G401 (cell line): Measurements from ENCODE around the gene SRGAP3. TPM values are rescaled to one million over a fixed set of nuclear protein-coding genes. Genes with fewer than 3 reads are reported as not detected.
A peak's percentile ranks its signal among the peaks of the same experiment; 100 is the strongest.
"Not testable (repeated sequence)": the region's sequence is repeated elsewhere in the genome, so short reads cannot be mapped to it uniquely, and the experiment has no call there.

Experiments
- DNase-seq: peaks from one replicate; pipeline ENCODE4 v3.0.0-alpha.2; 2015; ENCODE audit warnings: low spot score
- in situ Hi-C: cut with HindIII; loops from 2 replicates; pipeline ENCODE4 v1.10.0; 2016; ENCODE audit warnings: low sequenced_read_pairs, mixed read lengths
- total RNA-seq: library from RNA; depleted of rRNA; stranded (reverse); fragments of >200 nt; shearing (Covaris generic); gene quantifications from 2 replicates; pipeline ENCODE4 v1.2.3, GENCODE V29; 2014; rRNA removed

Gene SRGAP3
- total RNA-seq: 0.18 and 0.37 TPM in 2 replicates

DNA sequence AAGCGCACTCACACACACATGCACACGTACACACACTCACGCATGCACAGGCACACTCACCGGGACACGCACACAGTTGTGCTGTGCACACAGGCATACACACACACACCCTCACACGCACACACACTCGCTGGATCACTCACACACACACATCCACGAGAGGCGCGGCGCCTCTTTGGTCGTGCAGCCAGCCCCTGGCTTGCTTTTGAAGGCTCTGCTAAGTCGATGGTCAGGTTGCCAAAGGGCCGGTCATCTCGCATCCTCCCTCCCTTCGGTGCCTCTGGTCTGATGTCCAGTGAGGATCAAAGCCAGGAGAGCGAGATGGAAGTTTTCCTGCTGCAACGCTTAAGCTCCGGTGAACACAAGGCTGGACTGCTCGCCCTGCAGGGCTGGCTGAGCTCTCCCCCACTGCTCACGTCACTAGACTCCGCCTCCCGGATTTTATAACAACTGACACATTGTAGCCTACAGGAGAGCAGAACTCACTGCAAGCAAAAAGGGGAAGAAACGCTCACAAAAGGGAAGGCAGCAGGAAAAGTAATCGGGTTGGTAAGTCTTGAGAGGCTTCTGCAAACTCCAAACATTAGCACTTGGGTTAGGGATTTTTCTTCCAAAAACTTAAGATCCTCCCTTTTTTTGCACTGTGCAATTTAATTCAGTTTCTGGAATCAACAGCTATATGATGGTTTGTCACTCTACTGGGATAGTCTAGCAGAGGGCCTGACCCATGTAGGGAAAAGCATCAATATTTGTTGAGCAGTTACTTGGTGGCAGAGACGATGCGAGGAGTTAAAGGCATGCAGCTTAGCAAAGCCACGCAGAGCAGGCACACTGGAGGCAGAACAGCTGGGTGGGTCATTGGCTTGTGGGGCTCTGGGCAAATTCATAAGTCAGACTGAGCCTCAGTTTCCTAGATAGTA, at the start of gene SRGAP3:
Gene SRGAP3, minus strand, starts transcription at position 374 of the 920 bp plus-strand sequence. CDS start 695 bp downstream, outside the sequence.
- in situ Hi-C loops: no loop called here
- peak; percentile 99 for DNase-seq

DNA sequence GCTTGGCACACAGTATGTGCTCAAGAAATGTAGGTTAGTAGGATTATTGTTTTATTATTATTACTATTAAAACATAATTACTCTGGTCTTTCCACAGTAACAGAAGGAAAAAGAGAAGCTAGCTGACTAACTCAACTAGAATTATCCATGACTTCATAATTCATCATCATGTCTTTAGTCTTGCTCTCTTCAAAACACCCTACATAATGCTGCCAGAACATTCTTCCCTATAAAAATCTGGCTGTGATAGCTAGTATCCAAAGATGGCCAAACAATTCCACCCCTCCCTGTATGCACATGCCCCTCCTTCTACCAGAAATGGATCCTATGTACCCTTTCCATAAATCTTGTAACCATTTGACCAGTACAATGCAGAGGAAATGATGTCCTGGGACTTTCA, 48.8 kb upstream of the SRGAP3 start:
- no peak for DNase-seq
- in situ Hi-C loops: no loop called here

DNA sequence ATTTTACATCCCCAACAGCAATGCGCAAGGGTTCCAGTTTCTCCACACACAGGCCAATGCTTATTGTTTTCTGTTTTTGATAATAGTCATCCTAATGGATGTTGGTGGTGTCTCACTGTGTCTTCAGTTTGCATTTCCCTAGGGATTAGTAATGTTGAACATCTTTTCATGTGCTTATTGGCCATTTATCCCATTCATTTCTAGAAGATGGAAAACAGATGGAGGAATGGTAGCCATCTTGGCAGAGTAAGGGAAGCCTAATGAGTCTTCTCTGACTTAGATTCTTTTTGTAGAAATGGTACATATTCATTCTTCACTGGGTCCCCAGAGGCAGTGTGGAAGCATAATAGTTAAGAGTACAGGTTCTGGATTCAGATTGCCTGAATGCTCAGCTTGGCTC, 46.8 kb upstream of the SRGAP3 start:
- in situ Hi-C loops: no loop called here
- no peak for DNase-seq

DNA sequence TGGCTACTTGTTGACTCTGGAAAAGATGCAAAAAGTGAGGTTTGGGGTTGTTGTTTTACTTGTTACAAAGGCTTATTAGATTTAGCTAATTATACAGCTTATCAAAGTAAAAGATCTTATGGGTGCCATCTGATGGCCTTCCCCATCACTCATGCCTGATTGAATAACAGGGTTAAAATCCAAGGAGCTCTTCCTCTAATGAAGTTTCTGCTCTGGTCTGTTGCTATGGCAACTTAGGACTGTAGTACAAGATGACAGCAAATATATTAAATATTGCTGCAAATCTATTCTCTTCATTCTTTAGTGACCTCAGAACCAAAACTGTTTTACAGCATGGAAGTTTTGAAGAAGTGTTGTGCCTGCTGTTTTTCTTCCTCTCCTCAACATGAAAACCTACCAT, 45.6 kb upstream of the SRGAP3 start:
- in situ Hi-C loops: no loop called here
- DNase-seq: no peak

DNA sequence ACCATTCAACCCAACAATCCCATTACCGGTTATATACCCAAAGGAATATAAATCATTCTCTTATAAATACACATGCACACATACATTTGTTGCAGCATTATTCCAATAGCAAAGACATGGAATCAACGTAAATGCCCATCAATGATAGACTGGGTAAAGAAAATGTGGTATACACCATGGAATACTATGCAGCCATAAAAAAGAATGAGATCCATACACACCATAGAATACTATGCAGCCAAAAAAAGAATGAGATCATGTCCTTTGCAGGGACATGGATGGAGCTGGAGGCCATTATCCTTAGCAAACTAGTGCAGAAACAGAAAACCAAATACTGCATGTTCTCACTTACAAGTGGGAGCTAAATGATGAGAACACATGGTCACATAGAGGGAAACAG, 44.5 kb upstream of the SRGAP3 start:
- in situ Hi-C loops, DNase-seq: not testable (repeated sequence)

DNA sequence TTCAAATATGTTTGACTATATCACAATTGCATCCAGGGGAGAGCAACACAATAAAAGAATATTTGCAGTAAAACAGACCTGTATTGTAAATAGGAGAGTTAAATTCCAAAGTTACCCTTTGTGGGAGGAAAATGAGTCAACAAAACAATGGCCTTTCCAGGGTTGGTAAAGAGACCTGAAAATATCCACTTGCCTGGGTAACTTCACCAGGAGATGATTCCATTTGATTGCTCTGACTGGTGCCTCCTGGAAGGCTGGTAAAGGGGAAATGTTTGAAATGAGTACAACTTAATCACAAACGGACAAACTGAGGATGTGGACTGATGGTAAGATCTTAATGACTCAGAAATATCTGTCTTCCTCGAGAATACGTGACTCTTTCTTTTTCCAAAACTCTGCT, 43.6 kb upstream of the SRGAP3 start:
- no peak for DNase-seq
- in situ Hi-C loops: no loop called here

DNA sequence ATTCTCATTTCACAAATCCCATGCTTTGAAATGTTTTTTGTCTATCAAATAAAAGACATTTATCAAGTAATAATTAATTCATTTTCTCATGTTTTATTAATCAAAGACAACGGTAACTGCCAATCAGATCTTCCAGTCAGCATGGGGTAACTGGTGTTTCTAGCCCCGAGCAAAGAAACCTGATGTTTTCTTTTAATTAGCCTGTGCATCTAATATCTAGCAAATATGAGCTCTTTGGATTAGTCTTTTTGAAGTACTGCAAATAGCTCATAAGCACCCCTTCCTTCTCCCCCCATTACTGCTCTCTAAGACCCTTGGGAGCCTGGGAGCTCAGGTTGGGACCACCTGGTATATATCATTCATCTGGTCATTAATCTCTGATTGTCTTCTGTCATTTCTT, 43.1 kb upstream of the SRGAP3 start:
- in situ Hi-C loops: no loop called here

DNA sequence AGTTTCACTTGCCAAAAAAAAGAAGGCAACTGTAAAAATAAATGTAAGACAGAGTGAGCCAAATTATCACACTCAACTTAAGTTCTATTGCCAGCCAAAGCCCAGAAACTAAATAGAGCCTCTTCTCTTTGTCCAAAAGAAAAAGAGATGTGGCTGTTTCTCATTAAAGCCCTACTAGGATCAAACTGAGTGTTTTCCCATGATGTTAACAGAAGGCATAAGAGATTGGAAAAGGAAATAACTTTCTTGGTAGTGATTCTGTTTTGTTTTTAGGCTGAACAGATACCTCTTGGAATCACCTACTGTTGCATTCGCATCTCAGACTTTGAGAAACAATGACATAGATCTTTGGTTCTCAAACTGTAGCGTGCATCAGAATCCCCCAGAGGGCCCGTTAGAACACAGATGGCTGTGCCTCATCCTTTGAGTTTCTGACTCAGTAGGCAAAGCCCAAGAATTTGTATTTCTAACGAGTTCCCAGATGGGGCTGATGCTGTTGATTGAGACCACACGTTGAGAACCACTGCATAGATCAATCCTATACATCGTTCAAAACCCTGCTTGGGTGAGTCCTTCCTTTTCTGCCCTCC, 42.5 kb upstream of the SRGAP3 start:
- no peak for DNase-seq
- in situ Hi-C loops: no loop called here

More for the DNA sequence above, 43.1 kb upstream of the SRGAP3 start:
- DNase-seq: no peak

DNA sequence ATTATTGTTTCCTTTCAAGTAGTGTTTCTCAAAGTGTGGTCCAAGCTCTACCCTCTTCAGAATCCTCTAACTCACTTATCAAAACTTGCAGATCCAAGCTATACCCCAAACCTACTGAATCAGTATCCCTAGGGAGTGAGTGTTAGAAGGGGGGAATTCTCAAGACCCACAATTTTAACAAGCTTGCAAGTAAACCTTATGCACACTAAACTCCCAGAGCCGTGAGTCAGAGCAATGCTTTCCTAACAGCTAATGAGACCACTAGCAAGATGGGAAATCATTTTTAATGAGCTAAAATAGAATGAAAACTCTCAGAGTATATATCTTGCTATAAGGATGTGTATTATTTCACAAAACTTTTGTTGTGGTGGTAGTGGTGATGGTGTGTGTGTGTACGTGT, 41.1 kb upstream of the SRGAP3 start:
- DNase-seq: no peak
- in situ Hi-C loops: no loop called here

DNA sequence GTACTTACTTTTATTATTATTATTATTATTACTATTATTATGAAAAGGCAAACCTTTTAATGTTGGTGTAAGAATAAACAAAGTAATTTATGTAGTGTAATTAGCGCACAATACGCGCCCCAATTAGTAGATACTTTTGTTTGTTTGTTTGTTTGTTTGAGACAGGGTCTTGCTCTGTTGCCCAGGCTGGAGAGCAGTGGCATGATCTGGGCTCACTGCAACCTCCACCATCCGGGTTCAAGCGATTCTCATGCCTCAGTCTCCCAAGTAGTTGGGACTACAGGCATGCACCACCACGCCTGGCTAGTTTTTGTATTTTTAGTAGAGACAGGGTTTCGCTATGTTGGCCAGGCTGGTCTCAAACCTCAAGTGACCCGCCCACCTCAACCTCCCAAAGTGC, 32.1 kb upstream of the SRGAP3 start:
- in situ Hi-C loops: not testable (repeated sequence)

DNA sequence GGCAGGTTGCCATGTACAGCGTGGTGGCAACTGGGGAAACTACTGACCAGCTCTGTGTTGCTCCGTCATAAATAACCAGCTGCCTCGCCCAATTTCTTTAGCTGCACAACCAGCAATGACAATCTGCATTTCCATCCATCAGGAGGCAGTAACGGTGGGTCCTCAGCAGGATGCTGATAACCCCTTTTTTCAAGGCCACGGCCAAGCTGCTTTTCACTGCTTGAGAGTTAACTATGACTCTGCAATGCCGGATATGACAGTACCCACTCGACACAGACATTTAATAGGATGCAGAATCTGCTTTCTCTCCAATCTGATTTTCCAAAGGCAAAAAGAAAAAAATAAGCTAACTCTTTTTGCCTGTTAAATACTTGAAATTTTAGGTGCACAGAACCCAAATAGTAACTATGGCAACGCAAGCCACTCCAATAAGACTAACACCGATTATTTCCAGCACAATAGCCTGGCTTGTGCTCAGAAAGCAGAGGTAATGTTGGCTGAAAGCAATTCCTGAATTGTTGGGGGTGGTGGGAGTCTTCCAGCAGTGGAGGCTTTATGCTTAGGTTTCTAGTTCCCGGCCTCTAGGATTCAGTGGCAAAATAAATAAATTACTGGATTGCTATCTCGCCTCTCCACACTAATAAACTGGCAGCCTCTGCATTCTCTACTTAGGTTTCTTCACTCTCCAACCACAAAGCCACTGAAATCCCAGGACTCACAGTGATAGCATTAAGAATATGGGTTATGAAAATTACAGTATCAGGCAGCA, 31.2 kb upstream of the SRGAP3 start:
- in situ Hi-C loops: no loop called here
- peak; percentile 67 for DNase-seq

More for the DNA sequence above, 32.1 kb upstream of the SRGAP3 start:
- not testable (repeated sequence) for DNase-seq

DNA sequence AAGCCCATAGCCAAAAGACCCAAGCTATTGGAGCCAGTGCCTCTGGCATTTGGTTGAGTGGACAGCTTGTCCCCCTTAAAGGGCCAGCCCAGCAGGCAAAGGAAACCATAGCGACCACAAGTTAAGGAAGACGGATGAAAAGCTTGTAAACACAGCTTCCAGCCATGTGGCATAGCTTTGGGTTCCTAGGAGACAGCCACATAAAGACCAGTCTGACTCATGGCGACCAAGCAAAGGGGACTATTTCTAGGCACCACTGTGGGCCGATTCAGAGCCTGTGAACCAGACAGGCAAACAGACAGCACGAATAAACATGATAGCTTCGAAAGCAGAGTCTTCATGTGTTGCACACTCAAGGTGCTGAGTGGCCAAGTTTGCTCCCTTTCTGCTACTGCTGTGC, 30.5 kb upstream of the SRGAP3 start:
- in situ Hi-C loops: no loop called here
- peak; percentile 66 for DNase-seq

DNA sequence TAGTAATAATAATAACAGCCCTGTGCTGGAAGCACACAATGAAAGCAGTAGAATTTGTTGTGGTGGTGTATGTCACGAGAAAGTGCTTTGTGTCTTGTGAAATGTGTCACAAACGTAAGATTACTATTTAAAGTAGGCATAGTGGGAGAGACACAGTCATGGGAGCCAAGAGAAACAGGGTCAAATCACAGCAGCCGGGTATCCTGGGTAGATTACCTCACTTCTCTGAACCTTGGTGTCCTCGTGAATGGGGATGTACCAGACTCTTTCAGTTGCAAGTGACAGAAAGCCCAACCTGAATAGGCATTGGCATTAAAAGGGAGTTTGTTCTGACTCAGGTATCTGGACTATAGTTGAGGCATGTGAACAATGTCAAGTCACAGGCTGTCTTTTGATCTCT, 29.1 kb upstream of the SRGAP3 start:
- in situ Hi-C loops: no loop called here
- peak; percentile 76 for DNase-seq

DNA sequence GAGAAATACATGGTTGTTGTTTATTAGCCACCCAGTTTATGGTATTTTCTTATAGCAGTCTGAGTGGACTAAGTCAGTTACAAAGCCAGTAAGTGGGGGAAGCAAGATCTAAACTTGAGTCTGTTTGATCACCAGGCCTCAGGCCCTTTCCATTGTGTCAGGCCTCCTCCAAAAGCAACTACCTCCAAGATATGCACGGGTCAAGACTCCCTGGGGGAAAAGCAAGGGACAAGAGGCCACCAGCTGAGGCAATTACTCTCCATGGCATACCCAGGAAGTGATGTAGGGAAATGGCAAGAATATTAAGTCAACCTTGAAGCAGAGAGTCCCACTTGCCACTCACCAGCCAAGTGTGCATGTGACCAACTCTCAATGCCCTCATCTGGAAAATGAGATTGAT, 28.6 kb upstream of the SRGAP3 start:
- no peak for DNase-seq
- in situ Hi-C loops: no loop called here

DNA sequence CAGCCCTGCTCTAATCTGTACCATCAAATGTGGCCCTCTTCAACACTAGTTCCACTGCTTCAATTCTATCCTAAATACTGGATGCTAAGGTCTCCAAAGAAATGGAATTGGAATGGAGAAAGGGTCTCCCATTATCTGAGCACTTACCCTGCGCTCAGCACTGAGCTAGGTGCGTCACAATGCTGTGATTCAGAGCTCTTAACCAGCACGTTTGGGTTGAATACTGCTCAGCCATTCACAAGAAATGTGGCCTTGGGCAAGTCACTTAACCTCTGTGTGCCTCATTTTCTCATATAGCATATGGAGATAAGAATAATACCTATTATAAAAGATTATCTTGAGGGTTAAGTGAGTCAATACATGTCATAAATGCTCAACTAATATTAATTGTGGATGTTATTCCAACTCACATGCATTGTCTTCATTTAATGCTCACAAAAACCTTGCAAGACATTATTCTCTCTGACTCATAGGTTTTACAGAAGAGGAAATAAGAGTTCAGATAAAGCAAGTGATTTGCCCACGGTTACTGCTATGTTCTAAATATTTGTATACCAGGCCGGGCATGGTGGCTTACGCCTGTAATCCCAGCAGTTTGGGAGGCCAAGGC, 27.4 kb upstream of the SRGAP3 start:
- DNase-seq: no peak
- in situ Hi-C loops: no loop called here

DNA sequence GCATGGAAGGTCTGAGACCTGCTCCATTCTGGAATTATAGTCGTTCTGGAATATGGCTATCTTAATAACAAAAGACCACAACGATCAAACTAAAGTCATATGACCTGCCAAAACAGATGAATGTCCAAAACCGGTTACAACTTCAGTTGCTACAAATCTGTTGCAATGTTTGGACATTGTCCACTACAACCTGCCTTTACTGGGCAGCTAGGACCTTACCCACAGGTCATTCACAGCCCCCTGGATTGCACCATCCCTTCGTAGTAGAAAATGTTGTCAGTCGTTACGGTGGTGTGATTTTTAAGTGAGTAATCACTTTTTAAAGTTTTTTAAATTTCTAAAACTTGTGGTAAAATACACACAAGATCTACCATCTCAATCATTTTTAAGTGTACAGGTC, 22.5 kb upstream of the SRGAP3 start:
- in situ Hi-C loops: no loop called here
- DNase-seq: no peak

DNA sequence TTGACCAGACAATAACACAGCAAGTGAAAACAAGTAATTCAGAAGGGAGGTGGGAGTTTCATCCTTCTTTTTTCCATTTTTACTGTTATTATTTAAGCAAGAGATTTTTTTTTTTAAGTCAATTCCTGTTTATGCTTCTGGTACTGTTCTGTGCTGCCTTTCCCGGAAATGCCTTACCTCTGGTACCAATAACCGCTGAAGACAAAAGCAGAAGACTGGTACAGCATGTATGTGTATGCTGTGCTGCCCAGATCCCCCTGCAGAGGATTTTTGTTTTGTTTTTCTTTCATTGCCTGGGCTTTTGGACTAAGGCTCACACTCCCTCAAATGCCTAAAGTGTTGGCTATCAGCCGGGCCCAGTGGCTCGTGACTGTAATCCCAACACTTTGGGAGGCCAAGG, 21.3 kb upstream of the SRGAP3 start:
- in situ Hi-C loops: no loop called here
- no peak for DNase-seq

DNA sequence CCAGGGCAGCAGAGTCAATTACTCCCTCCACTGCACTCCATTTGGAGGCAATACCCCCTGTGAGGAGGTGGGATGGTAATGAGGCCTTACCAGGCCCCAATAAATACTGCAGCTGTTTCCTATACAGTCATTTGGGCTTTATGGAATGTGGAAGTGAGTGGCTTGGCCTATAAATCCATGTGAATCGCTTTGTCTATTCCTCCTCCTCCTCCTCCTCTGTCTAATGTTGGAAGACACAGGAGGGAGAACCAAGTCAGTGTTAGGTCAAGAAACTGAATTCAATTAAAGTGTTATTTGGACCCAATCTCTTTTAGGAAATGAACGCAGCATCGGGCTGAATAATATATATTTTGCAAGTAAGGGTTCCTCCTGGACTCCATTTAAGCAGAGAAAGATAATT, 17.3 kb upstream of the SRGAP3 start:
- DNase-seq: no peak
- in situ Hi-C loops: no loop called here

DNA sequence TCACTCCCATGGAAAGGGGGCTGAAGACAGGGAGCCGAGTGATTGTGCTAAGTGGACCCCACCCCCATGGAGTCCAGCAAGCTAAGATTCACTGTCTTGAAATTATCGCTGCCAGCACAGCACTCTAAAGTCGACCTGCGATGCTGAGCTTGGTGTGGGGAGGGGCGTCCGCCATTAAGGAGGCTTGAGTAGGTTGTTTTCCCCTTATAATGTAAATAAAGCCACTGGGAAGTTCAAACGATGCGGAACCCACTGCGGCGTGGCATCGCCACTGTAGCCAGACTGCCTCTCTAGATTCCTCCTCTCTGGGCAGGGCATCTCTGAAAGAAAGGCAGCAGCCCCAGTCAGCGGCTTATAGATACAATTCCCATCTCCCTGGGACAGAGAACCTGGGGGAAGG, 10.9 kb upstream of the SRGAP3 start:
- DNase-seq: no peak
- in situ Hi-C loops: no loop called here

DNA sequence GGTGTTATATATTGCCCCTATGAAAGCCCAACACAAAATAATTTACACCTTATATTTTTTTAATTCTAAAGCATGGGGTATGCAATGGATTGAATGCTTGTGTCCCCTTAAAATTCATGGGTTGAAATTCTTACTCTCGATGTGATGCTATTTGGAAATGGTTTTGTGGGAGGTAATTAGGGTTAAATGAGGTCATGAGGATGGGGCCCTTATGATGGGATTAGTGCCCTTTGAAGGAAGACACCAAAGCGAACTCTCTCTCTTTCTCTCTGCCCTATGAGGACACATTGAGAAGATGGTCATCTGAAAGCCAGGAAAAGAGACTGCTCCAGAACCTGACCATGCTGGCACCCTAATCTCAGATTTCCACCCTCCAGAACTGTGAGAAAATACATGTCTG, 7.6 kb upstream of the SRGAP3 start:
- in situ Hi-C loops: no loop called here
- DNase-seq: no peak
